GM19395 (cell line): Measurements from ENCODE around the gene SFXN5.
A peak's percentile ranks its signal among the peaks of the same experiment; 100 is the strongest.

Source experiments
- ATAC-seq: cut with Tn5 transposase; IDR thresholded peaks from one replicate; pipeline ENCODE4 v1.9.1; 2021; ENCODE audit warnings: mild to moderate bottlenecking, moderate library complexity; ENCODE audit not compliant: unreplicated experiment

The SFXN5 gene

GRCh38 chr2:72945450-72946019 is 126.0 kb downstream of the SFXN5 start:
- ATAC-seq = no peak

- no peak for ATAC-seq
Measured at GRCh38 chr2:72944804-72945449, 126.6 kb downstream of the SFXN5 start.

GRCh38 chr2:72943540-72944395 is 127.7 kb downstream of the SFXN5 start:
- ATAC-seq = no peak

GRCh38 chr2:72942881-72943418 is 128.6 kb downstream of the SFXN5 start:
- ATAC-seq = no peak

GRCh38 chr2:72942293-72942692 is 129.2 kb downstream of the SFXN5 start:
- no peak for ATAC-seq

GRCh38 chr2:72940786-72941185 is 130.7 kb downstream of the SFXN5 start:
- ATAC-seq = no peak

GRCh38 chr2:72940361-72940760 is 131.2 kb downstream of the SFXN5 start:
- ATAC-seq = no peak

- ATAC-seq = no peak
Measured at GRCh38 chr2:72938455-72938854, 133.1 kb downstream of the SFXN5 start.

- no peak for ATAC-seq
Measured at GRCh38 chr2:72937356-72937669, 134.2 kb downstream of the SFXN5 start.

- ATAC-seq = no peak
Measured at GRCh38 chr2:72936660-72937355, 134.7 kb downstream of the SFXN5 start.

- ATAC-seq = no peak
Measured at GRCh38 chr2:72935611-72935957, 135.9 kb downstream of the SFXN5 start.

GRCh38 chr2:72934683-72935610 is 136.6 kb downstream of the SFXN5 start:
- peak; percentile 50 for ATAC-seq

- no peak for ATAC-seq
Measured at GRCh38 chr2:72933646-72934151, 137.8 kb downstream of the SFXN5 start.

GRCh38 chr2:72933207-72933606 is 138.3 kb downstream of the SFXN5 start:
- no peak for ATAC-seq

- no peak for ATAC-seq
Measured at GRCh38 chr2:72932805-72933204, 138.7 kb downstream of the SFXN5 start.

GRCh38 chr2:72932045-72932740 is 139.3 kb downstream of the SFXN5 start:
- ATAC-seq = no peak

- ATAC-seq = no peak
Measured at GRCh38 chr2:72931280-72931910, 140.1 kb downstream of the SFXN5 start.

GRCh38 chr2:72929010-72929409 is 142.5 kb downstream of the SFXN5 start:
- no peak for ATAC-seq
